Fibroblast of the aortic adventitia (primary cell): ENCODE measurements around the gene DHRS2. TPM values are rescaled to one million over a fixed set of nuclear protein-coding genes. Genes with fewer than 3 reads are reported as not detected.

Experiments
- DNase-seq: peaks from one replicate; pipeline ENCODE4 v3.0.0-alpha.2; 2010; ENCODE audit warnings: low read depth
- H3K4me3 ChIP-seq: 2 replicates; pipeline ENCODE4 v1.5.1; 2011; ENCODE audit warnings: low read depth, mild to moderate bottlenecking, control low read depth, low read length, moderate library complexity
- CTCF ChIP-seq: IDR thresholded peaks from 2 replicates; pipeline ENCODE4 v1.5.1; 2011; ENCODE audit warnings: mild to moderate bottlenecking, low read length, control low read depth, inconsistent platforms; ENCODE audit not compliant: insufficient read depth
- total RNA-seq: library from RNA; depleted of rRNA; stranded (reverse); fragments of >200 nt; gene quantifications from 2 replicates; pipeline ENCODE4 v1.2.3, GENCODE V29; 2012; ENCODE audit warnings: low replicate concordance

DHRS2 gene
- total RNA-seq, 1 donor, result not detected

DNA sequence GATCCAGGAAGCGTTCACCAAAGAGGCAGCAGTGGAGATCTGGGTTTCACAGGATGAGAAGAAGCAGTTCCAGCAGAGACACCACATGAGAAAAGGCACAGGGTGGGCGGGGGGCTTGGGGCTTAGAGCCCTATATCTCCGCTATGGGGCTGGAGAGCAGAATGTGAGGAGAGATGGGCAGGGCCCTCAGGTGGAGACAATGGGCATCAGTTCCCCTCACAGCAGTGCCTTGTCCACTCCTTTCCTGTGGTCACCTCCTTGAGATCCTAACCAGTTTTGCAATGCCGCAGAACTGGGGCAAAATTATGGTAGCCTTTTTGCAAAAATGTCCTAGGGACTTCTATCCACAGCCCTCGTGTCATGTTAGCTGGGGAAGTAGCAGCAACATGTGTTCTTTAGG, 27.5 kb downstream of the DHRS2 start:
- TF ChIP-seq CTCF, result no peak
- DNase-seq, result no peak
- H3K4me3 ChIP-seq, result no peak overlapping the region

DNA sequence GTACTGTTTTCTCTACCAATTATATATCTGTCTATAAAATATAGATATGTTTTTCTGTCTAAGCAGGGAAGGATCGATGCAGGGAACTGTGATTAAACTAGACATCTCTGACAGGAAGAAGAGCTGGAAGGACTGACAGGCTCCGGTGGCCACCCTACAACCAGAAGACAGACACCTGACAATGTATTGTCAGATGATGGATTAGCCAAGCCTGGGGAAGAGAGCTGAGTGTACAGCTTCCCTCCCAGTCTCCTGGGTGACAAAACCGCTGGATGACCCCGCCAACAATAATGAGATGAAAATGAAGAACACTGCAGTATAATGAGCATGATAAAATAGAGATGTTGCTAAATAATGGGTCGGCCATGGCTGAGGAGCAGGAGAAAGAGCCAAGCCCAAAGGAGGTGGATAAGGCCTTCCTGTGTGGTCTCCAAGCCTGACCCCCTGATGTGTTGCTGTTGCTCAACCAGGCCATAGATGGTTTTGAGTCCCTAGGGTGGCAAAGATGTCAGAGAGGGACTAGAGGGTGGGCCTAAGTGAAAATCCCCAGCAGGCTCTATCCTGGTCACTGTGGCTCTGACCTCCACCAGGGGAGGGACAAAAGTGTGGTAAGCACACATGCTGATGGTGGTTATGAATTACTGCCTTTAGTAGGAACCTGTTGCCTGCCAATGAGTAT, 28.2 kb downstream of the DHRS2 start:
- TF ChIP-seq CTCF, result no peak
- H3K4me3 ChIP-seq, result no peak overlapping the region
- DNase-seq, result no peak

DNA sequence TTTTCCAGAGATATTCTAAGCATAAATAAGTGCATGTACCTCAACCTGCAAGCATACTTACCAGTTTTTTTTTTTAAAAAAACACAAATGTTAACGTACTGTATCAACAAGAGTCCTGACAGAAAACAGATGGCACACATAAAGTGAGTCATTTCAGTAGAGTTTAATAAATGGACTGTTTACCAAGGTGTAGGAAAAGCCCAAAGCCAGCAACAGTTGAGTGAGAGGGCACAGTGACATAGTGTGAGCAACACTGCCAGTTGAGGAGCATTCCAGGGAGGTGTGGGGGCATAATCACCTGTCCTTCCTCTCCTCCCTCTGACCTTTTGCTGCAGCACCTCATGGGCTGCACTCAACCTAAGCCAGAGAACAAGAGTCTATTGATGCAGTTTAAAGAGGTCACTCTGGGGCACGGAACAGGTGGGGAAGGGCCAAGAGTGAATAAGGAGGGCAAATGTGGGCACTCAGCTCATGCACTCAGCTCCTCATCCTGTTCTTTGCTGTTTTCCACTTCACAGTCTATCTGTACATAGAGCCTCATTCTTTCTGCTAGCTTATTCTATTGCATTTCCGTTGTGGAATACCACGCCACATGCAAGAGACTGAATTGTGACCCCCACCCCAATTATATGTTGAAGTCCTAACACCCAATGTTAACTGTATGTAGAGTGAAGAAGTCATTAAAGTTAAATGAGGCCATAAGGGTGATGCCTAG, 29.3 kb downstream of the DHRS2 start:
- no peak overlapping the region for H3K4me3 ChIP-seq
- DNase-seq, result no peak
- TF ChIP-seq CTCF, result no peak

DNA sequence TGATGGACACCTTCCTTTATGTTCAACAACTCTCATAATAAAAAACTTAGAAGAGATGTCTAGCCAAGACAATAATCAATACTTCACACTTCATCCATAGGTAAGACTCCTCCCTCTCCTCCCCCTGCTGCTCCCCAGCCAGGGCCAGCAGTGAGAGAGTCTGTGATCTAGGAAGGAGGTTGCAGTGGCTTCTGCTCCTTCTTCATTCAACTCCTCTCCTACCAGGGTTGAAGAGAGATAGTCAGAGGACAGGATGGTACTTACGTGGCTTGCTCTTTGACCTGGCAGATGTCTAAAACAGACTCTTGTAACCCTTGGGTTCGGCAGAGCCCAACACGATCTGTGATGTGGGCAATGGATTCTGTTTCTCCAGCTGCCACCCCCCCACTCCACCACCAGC, 31.0 kb downstream of the DHRS2 start:
- no peak overlapping the region for H3K4me3 ChIP-seq
- DNase-seq, result no peak
- TF ChIP-seq CTCF, result no peak

- no peak overlapping the region for H3K4me3 ChIP-seq
- DNase-seq, result no peak
- no peak for TF ChIP-seq CTCF
Measured at GRCh38 chr14:23669441-23669840, 33.3 kb downstream of the DHRS2 start.

DNA sequence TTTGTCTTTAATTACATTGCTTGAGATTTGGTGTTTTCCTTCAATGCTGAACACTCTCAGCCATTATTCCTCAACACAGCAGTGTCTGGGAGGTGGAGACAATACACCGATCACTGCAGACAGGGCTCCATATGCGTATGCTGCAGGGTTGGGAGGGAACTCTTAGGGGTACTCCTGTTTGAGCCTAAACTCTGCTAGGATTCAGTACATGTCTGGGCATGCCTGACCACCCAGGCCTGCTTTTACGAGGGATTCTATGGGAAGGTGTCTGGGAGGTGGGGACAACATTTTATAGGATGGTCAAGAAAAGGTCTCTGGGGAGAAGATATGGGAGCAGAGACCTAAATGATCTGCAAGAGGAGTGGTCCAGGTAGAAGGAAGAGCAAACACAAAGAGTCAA, 34.3 kb downstream of the DHRS2 start:
- TF ChIP-seq CTCF, result no peak
- DNase-seq, result no peak
- H3K4me3 ChIP-seq, result no peak overlapping the region
